Measurements from ENCODE around the gene OPHN1. TPM values are rescaled to one million over a fixed set of nuclear protein-coding genes. Genes with fewer than 3 reads are reported as not detected.

The OPHN1 gene
- total and polyA plus RNA-seq, 8 donors, result 0.61 to 3.5 (median 2.2) TPM

- intact Hi-C loops (cut with DNase I), result no loop called here
- ATAC-seq (no peak), DNase-seq (no peak), FAIRE-seq (no peak)
- H3K4me1 ChIP-seq, result no peaks in the 10 kb centered on the region
- no peak overlapping the region for H3K4me3 ChIP-seq
- no peak for TF ChIP-seq CTCF (IDR thresholded peaks at IDR 0.05)
- WGBS, 2 donors, result 67 to 86% methylated on average over 3 of the region's 3 CpGs
- no peaks in the 10 kb centered on the region for H3K36me3 ChIP-seq
- H3K27ac ChIP-seq, result no peak overlapping the region
- H3K9me3 ChIP-seq, result no peaks in the 10 kb centered on the region
- no peaks in the 10 kb centered on the region for H3K27me3 ChIP-seq
Observed at GRCh38 chrX:68413254-68413653, 20.0 kb downstream of the OPHN1 start.

GRCh38 chrX:68411729-68412128, 21.6 kb downstream of the OPHN1 start:
- H3K9me3 ChIP-seq, result no peaks in the 10 kb centered on the region
- peak; percentile 68 for FAIRE-seq
- no peak overlapping the region for H3K4me3 ChIP-seq
- intact Hi-C loops (cut with DNase I), result no loop called here
- no peaks in the 10 kb centered on the region for H3K4me1 ChIP-seq
- 58 to 84% methylated on average over 3 of the region's 3 CpGs for WGBS, 2 donors
- H3K27ac ChIP-seq, result no peak overlapping the region
- no peaks in the 10 kb centered on the region for H3K36me3 ChIP-seq
- no peaks in the 10 kb centered on the region for H3K27me3 ChIP-seq
- ATAC-seq, result no peak
- TF ChIP-seq CTCF (IDR thresholded peaks at IDR 0.05), result no peak
- DNase-seq, result no peak

GRCh38 chrX:68409194-68409593, 24.1 kb downstream of the OPHN1 start:
- no peak for ATAC-seq
- WGBS, 2 donors, result 86 to 97% methylated on average over 1 of the region's 1 CpG
- intact Hi-C loops (cut with DNase I), result no loop called here
- no peaks in the 10 kb centered on the region for H3K36me3 ChIP-seq
- H3K27me3 ChIP-seq, result no peaks in the 10 kb centered on the region
- H3K9me3 ChIP-seq, result no peaks in the 10 kb centered on the region
- TF ChIP-seq CTCF (IDR thresholded peaks at IDR 0.05), result no peak
- H3K27ac ChIP-seq, result no peak overlapping the region
- no peak for DNase-seq
- no peaks in the 10 kb centered on the region for H3K4me1 ChIP-seq
- no peak overlapping the region for H3K4me3 ChIP-seq
- FAIRE-seq, result no peak

GRCh38 chrX:68403522-68403921, 29.8 kb downstream of the OPHN1 start:
- intact Hi-C loops (cut with DNase I), result no loop called here
- DNase-seq (no peak), ATAC-seq (no peak), FAIRE-seq (no peak)
- H3K4me1 ChIP-seq, result no peaks in the 10 kb centered on the region
- WGBS, 2 donors, result 49 to 52% methylated on average over 6 of the region's 6 CpGs
- TF ChIP-seq CTCF (IDR thresholded peaks at IDR 0.05), result no peak
- no peaks in the 10 kb centered on the region for H3K27me3 ChIP-seq
- H3K9me3 ChIP-seq, result no peaks in the 10 kb centered on the region
- no peak overlapping the region for H3K4me3 ChIP-seq
- H3K36me3 ChIP-seq, result no peaks in the 10 kb centered on the region
- no peak overlapping the region for H3K27ac ChIP-seq

GRCh38 chrX:68403038-68403437, 30.3 kb downstream of the OPHN1 start:
- Histone ChIP-seq H3K36me3 (no peaks in the 10 kb centered on the region), H3K27ac (no peak overlapping the region), H3K27me3 (no peaks in the 10 kb centered on the region), H3K9me3 (no peaks in the 10 kb centered on the region), H3K4me3 (no peak overlapping the region), H3K4me1 (no peaks in the 10 kb centered on the region)
- intact Hi-C loops (cut with DNase I), result no loop called here
- ATAC-seq (no peak), DNase-seq (no peak), FAIRE-seq (no peak)
- 69 to 91% methylated on average over 2 of the region's 2 CpGs for WGBS, 2 donors
- TF ChIP-seq CTCF (IDR thresholded peaks at IDR 0.05), result no peak
